ENCODE measurements around the gene IFRD1. TPM values are rescaled to one million over a fixed set of nuclear protein-coding genes. Genes with fewer than 3 reads are reported as not detected.
"Not testable (repeated sequence)": the region's sequence is repeated elsewhere in the genome, so short reads cannot be mapped to it uniquely, and the experiment has no call there.

IFRD1 gene
- total RNA-seq, 1 donor from 2014 or later, result 85.6 TPM

DNA sequence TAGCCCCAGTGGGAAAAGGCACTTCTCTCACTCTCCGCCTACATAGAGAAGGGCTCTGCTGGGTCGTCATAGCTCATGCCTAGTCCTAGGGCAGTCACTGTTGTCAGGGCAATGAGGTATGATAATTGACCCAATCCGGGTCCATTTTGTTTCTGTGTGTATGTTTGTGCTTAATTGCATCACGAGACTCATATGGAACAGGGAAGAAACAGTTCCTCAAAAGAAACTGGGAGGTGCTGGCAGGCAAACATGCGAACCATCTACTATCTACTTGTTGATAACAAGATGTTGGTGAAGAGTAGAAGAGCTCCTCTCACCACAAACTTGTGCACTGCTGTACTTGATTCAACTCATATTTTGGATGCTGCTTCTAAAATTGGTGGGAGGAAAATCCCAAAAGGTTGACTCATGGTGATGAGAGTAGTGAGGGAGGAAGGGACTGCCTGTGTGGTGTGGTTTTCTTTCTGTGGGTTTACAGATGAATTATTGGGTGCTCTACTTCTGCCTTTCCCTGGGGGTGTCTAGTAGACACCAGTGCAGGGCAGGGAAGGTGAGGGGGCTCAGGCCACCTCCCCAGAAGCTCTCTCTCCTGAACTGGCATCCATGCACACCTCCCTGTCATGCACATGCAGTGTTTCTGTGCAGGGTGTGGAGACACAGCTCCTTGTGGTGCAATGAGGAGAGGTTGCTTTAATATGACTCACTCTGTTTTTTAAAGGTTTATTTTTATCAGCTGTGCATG is 59.9 kb downstream of the IFRD1 start:
- no peak for FAIRE-seq

DNA sequence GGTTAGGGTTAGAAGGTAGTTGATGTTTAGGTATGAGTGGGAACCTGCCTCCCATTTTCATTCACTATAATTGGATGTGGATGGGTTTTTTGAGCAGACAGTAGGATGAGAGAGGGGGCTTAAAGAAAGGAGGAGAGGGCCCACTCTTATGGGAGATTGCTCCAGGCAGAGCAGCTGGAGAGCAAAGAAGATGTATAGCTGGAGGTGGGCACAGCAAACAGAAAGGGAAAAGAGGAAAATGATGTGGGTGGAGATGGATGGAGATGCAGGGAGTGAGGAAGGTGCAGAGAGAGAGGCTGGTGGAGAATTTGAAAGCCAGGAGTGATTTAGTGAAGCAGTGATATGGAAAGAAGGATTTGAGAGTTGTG is 60.5 kb downstream of the IFRD1 start:
- DNase-seq (ENCODE audit: low spot score in 2 of 2) (no peak), FAIRE-seq (no peak)

More for the DNA sequence above, 59.9 kb downstream of the IFRD1 start:
- DNase-seq (ENCODE audit: low spot score in 2 of 2), result no peak

DNA sequence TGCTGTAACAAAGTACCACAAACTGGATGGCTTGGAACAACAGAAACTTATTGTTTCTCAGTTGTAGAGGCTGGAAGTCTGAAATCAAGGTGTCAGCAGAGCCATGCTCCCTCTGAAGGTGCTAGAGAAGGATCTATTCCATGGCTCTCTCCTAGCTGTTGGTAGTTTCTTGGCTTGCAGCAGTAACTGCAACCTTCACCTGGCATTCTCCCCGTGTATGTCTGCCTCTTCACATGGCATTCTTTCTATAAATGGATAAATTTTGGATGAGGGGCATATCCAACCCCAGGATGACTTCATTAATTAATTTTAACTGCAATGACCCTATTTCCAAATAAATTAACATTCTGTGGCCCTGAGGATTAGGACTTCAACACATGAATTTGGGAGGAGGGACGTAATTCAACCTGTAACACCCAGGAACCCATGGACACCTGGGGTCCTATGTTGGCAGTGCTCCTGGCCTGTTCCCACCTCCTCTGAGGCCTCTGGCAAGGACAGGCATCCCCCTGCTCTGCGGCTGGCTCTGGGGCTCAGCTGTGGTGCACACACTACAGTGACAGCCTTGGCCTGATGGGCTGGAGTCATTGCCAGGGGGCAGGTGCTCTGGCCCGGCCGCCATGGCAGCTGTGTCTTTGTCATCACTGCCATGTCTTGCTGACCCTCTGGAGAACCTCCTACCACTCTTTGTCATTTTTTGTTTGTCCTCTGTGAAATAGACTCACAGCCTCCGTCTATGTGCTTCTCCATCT is 61.4 kb downstream of the IFRD1 start:
- DNase-seq (ENCODE audit: low spot score in 2 of 2), result no peak
- no peak for FAIRE-seq

DNA sequence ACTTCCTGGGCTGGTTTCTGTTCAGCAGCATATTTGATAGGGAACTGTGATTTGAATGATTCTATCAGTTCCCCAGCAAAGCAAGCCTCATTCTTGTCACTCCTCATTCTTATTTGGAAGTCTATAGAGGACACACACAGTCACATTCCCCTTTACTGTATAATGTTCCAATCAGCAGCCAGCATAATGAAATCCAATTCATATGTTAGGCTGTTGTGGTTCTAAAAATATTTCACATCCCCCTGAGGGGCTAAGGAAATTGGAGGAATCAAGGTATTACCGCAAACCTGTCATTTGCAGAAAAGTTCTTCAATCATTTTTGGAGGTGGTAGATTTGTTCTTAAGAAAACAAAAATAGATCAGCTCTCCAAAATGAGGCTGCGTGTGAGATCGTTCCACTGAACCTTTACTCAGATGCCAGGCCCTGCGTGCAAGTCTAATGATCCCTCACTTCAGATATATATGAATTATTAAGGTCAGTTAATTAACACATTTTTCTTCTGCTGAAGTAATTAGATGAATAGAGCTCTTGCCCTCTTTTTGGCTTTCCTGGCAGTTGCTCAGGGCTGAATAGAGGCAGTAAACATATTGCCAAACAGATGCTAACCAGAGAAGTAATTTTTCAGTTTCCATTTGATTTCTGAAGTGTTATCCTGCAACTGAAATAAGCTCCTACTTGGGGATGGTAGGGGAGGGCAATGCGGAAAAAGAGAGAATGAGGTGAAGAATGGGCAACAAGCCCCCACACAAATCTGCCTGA is 62.4 kb downstream of the IFRD1 start:
- DNase-seq (ENCODE audit: low spot score in 2 of 2), result no peak
- FAIRE-seq, result no peak

DNA sequence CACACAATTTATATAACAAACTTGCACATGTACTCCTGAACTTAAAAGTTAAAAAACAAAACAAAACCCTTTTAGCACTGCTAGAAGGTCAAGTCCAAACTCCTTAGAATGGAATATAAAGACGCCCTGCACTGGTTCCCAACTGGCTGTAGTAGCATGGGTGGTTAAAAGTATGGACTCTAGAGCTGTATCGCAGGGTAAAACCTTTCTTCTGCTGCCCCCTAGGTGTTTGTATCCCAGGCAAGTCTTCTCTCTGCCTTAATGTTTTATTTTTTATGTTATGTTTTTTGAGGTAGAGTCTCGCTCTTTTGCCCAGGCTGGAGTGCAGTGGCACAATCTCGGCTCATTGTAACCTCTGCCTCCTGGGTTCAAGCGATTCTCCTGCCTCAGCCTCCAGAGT is 65.7 kb downstream of the IFRD1 start:
- no peak for DNase-seq (ENCODE audit: low spot score in 2 of 2)
- FAIRE-seq, result no peak

DNA sequence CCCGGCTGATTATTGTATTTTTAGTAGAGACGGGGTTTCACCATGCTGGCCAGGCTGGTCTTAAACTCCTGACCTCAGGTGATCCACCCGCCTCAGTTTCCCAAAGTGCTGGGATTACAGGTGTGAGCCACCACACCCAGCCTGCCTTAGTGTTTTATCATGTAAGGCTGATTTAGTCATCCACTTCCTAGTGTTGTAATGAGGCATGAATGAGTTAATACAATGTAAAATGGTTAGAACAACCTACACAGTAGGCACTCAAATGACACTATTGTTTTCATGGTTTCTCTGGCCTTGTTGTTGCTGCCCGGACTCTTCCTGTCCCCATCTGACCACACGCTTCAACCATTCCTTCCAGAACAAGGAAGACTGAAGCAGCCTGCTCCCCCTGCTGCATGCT is 66.2 kb downstream of the IFRD1 start:
- DNase-seq (ENCODE audit: low spot score in 2 of 2); FAIRE-seq: not testable (repeated sequence)

DNA sequence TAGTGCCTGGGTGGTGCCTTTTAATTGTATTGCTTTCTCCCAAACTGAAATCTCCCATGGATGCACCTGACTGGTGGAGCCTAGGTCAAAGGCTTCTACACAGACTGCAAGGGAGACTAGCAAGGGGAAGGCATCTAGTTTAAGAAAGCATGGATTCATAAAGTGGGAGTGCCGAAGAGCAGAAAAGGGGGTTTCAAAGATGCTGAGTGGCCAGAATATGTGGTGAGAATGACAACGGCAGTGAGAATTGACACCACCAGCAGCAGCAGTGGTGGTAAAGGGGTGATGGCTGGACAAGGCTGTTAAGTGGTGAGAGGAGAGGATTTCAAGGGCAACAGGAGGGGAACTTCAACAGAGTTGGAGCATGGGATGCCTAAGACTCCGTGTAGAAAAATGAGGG is 67.2 kb downstream of the IFRD1 start:
- no peak for DNase-seq (ENCODE audit: low spot score in 2 of 2)
- FAIRE-seq, result no peak

DNA sequence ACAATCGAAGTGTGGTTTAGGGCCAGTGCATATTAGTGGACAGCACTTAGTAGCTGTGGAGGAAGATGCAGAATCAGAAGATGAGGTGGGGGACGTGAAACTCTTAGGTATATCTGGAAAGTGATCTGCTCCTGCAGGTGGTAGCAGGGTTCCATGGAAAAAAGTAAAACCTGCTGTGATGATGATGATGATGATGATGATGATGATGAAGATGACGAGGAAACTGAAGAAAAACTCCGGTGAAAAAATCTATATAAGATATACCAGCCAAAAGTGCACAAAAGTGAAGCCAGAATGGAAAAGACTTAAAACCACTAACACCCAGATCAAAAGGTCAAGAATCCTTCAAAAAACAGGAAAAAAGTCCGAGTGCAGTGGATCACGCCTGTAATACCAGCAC is 70.5 kb downstream of the IFRD1 start:
- FAIRE-seq (no peak), DNase-seq (ENCODE audit: low spot score in 2 of 2) (no peak)

DNA sequence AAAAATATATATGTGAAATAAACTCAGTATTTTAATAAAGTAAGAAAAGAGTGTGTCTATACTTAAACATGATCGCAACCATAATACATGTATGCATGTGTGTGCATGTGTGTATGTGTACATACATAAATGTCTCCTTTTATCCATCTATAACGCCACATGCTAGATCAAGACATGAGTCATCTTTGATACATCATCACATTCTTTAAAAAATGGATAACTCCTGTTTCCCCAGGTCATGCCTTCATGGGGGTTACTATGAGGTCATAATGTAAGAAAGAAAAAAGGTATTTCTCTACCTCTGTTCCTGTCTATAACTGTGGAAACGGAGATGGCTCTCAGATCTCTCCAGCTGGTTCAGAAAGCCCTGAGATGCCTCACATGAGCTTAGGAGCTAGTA is 71.7 kb downstream of the IFRD1 start:
- FAIRE-seq, result no peak
- DNase-seq (ENCODE audit: low spot score in 2 of 2), result no peak

DNA sequence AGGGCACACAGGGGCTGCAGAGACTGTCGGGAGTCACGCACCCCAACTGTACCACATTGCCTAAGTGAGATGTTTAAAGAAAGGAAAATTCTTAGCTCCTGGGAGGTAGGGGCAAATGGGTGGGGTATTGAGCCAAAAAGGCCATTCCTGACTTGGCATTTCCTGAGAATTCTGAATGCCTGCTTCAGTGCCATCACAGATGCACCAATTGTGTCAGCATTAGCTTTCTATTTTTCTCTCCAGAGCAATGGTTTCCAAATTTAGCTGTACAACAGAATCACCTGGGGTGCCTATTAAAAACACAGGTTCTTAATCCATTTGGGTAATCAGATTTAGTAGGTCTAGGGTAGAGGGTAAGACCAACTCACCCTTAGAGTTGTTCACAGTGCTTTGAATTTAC is 73.6 kb downstream of the IFRD1 start:
- no peak for FAIRE-seq
- no peak for DNase-seq (ENCODE audit: low spot score in 2 of 2)

Small RNA genes within 50 kb of the gene (small RNA-seq; reads per million reads assigned to genes)
- not detected for gene AC079741.1

Other genes with a start within 250 kb of the IFRD1 start
- gene DOCK4, start 244.1 kb upstream of the IFRD1 start, total RNA-seq, result 70.9 TPM
- gene ZNF277, start 243.8 kb upstream of the IFRD1 start, total RNA-seq, result 67.3 TPM
- 2.4 TPM for gene LSMEM1, start 30.5 kb downstream of the IFRD1 start, total RNA-seq